DOHH2 (cell line): ENCODE data around the gene APAF1.

Source experiments
- H3F3A ChIP-seq: fragments of 200-600 bp; sonication (generic), shearing (Covaris generic); 2 replicates; pipeline ENCODE4 v1.6.0; 2016; ENCODE audit warnings: antibody characterized with exemption, mild to moderate bottlenecking; ENCODE audit not compliant: control insufficient read depth, insufficient read depth
- H3K27ac ChIP-seq: fragments of 200-600 bp; sonication (generic); 2 replicates; pipeline ENCODE4 v1.5.1; 2014; ENCODE audit warnings: low read depth, mild to moderate bottlenecking, low read length, moderate library complexity
- H3K27me3 ChIP-seq: fragments of 200-600 bp; sonication (generic); 2 replicates; pipeline ENCODE4 v1.6.1; 2014; ENCODE audit warnings: mild to moderate bottlenecking, low read length, mixed read lengths; ENCODE audit not compliant: control insufficient read depth
- H3K36me3 ChIP-seq: fragments of 200-600 bp; sonication (generic); 2 replicates; pipeline ENCODE4 v1.6.1; 2014; ENCODE audit warnings: mild to moderate bottlenecking, low read length, moderate library complexity, mixed read lengths; ENCODE audit not compliant: control insufficient read depth
- H3K4me1 ChIP-seq: fragments of 200-600 bp; sonication (generic); 2 replicates; pipeline ENCODE4 v1.6.1; 2014; ENCODE audit warnings: mild to moderate bottlenecking, low read length, mixed read lengths; ENCODE audit not compliant: control insufficient read depth
- H3K4me2 ChIP-seq: fragments of 200-600 bp; sonication (generic); 2 replicates; pipeline ENCODE4 v1.6.0; 2014; ENCODE audit warnings: mild to moderate bottlenecking, low read length, moderate library complexity
- H3K4me3 ChIP-seq: fragments of 200-600 bp; sonication (generic); 2 replicates; pipeline ENCODE4 v1.5.1; 2014; ENCODE audit warnings: mild to moderate bottlenecking, low read length, mixed read lengths
- H3K79me2 ChIP-seq: fragments of 200-600 bp; sonication (generic); 2 replicates; pipeline ENCODE4 v1.6.1; 2014; ENCODE audit warnings: mild to moderate bottlenecking, low read length, mixed read lengths; ENCODE audit not compliant: control insufficient read depth
- H3K9me2 ChIP-seq: fragments of 200-600 bp; sonication (generic); replicated peaks from 2 replicates; pipeline ENCODE4 v1.6.1; 2014; ENCODE audit warnings: mild to moderate bottlenecking, low read length, mixed read lengths; ENCODE audit not compliant: control insufficient read depth
- H3K9me3 ChIP-seq: fragments of 200-600 bp; sonication (generic); 2 replicates; pipeline ENCODE4 v1.6.1; 2014; ENCODE audit warnings: antibody characterized with exemption, low read length, mixed read lengths; ENCODE audit not compliant: control insufficient read depth, insufficient read depth
- H4K20me1 ChIP-seq: fragments of 200-600 bp; sonication (generic); 2 replicates; pipeline ENCODE4 v1.6.0; 2014; ENCODE audit warnings: low read depth, mild to moderate bottlenecking, antibody characterized with exemption, low read length, moderate library complexity; ENCODE audit not compliant: control insufficient read depth, insufficient read depth
- EZH2phosphoT487 ChIP-seq: fragments of 200-600 bp; sonication (generic); IDR thresholded peaks from 2 replicates; pipeline ENCODE4 v1.6.1; 2017; ENCODE audit warnings: borderline replicate concordance, mild to moderate bottlenecking, antibody characterized with exemption, low read length, moderate library complexity, mixed read lengths
- TF ChIP-seq, protein P1 (sequence below): fragments of 200-600 bp; sonication (generic); IDR thresholded peaks from one replicate; pipeline ENCODE4 v1.5.1; 2014; ENCODE audit warnings: antibody characterized with exemption, mild to moderate bottlenecking, low read depth, low read length; ENCODE audit not compliant: poor library complexity, severe bottlenecking

Gene APAF1

DNA sequence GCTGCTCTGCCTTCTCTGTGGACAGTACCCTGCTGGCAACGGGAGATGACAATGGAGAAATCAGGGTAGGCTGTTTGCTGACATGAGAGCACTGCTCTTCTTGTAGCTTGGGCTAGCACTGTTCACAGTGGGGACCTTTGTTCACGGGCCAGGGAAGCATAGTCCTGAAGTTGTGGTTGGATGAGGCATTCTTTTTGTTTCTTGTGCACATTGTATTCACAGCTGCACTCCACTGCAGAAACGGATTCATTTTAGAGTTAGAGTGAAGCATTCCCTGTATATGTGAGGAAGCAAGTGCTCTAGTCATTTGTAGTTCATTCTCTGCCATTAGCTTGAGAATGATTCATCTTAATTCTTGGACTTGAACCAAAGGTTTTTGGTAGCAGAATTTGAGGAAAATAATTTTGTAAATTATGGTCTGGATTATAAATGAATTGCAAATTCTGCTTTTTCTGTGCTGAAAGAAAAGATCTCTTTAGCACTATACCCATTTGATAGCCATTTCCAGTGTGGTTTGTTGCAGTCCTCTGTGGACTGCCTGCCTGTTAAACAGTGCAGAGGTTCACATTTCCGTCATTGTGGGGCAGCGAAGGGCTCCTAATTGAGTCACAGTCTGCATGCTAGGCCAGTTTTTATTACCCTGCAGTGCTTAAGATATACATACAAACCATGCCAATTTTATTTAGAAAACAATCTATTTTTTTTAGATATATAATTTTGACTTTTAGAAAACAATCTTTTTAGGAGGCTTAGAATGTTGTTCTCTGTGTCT is 80.6 kb downstream of the APAF1 start:
- Histone ChIP-seq H3F3A (no peaks in the 10 kb centered on the region; the same call in 1 of the 2 replicates), H3K27ac (no peak overlapping the region), H3K36me3 (peaks cover 51% of the 10 kb centered on the region), H4K20me1 (no peaks in the 10 kb centered on the region), H3K79me2 (no peaks in the 10 kb centered on the region), H3K9me3 (no peaks in the 10 kb centered on the region), H3K9me2 (no peaks in the 10 kb centered on the region), H3K27me3 (no peaks in the 10 kb centered on the region), H3K4me3 (no peak overlapping the region), H3K4me1 (peaks cover 18% of the 10 kb centered on the region), H3K4me2 (no peak overlapping the region)
- TF ChIP-seq EZH2phosphoT487, result no peak
- TF ChIP-seq, protein P1, sequence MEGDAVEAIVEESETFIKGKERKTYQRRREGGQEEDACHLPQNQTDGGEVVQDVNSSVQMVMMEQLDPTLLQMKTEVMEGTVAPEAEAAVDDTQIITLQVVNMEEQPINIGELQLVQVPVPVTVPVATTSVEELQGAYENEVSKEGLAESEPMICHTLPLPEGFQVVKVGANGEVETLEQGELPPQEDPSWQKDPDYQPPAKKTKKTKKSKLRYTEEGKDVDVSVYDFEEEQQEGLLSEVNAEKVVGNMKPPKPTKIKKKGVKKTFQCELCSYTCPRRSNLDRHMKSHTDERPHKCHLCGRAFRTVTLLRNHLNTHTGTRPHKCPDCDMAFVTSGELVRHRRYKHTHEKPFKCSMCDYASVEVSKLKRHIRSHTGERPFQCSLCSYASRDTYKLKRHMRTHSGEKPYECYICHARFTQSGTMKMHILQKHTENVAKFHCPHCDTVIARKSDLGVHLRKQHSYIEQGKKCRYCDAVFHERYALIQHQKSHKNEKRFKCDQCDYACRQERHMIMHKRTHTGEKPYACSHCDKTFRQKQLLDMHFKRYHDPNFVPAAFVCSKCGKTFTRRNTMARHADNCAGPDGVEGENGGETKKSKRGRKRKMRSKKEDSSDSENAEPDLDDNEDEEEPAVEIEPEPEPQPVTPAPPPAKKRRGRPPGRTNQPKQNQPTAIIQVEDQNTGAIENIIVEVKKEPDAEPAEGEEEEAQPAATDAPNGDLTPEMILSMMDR, result peak; percentile 56

DNA sequence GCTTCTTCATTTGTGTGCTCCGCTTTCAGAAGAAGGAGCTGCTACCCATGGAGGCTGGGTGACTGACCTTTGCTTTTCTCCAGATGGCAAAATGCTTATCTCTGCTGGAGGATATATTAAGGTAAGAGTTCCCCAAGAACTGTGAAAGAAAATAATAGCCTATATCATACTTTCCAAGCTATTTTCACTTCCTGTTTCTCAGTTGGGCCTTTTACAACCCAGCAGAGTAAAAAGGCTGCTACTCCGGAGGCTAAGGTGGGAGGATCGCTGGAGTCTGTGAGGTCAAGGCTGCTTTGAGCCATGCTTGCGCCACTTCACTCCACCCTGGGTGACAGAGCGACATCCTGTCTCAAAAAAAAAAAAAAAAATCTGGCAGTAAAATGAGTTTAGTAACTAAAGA is 82.1 kb downstream of the APAF1 start:
- H3K4me3 ChIP-seq, result no peak overlapping the region
- no peaks in the 10 kb centered on the region for H4K20me1 ChIP-seq
- no peaks in the 10 kb centered on the region for H3K9me3 ChIP-seq
- no peaks in the 10 kb centered on the region for H3F3A ChIP-seq
- H3K27me3 ChIP-seq, result no peaks in the 10 kb centered on the region
- no peak overlapping the region for H3K27ac ChIP-seq
- H3K79me2 ChIP-seq, result no peaks in the 10 kb centered on the region
- H3K9me2 ChIP-seq, result no peaks in the 10 kb centered on the region
- peaks cover 57% of the 10 kb centered on the region for H3K36me3 ChIP-seq
- no peak overlapping the region for H3K4me2 ChIP-seq
- H3K4me1 ChIP-seq, result peaks cover 8% of the 10 kb centered on the region
- TF ChIP-seq EZH2phosphoT487, result no peak
- TF ChIP-seq, protein P1, result no peak

DNA sequence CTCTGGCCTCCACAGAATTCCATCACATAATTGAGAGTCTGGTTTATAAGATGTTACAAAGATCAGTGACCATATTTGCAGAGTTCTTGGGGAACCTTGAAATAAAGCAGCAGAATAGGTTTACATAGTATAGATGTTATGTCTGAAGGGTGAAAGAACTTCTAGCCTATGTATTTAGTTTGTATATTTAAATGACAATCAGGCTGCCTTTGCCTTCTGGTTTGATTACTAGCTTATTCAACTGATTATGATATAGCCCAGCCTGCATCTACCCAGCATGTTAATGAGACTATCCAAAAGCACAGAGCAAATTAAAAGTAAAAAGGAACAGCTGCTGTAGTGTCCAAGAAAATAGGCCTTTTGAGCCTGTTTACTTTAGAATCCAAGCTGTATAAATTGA is 85.3 kb downstream of the APAF1 start:
- Histone ChIP-seq H3F3A (no peaks in the 10 kb centered on the region), H3K4me1 (peaks cover 8% of the 10 kb centered on the region), H4K20me1 (no peaks in the 10 kb centered on the region), H3K4me2 (no peak overlapping the region), H3K9me2 (no peaks in the 10 kb centered on the region), H3K79me2 (no peaks in the 10 kb centered on the region), H3K9me3 (no peaks in the 10 kb centered on the region), H3K27ac (no peak overlapping the region), H3K4me3 (no peak overlapping the region), H3K27me3 (no peaks in the 10 kb centered on the region), H3K36me3 (peaks cover 41% of the 10 kb centered on the region)
- no peak for TF ChIP-seq EZH2phosphoT487
- TF ChIP-seq, protein P1, result no peak
